Measurements from ENCODE around the gene TAMALIN.

The TAMALIN gene

GRCh38 chr12:52006726-52007157 is at the start of gene TAMALIN:
TSS of gene TAMALIN (plus strand) at chr12:52006946. CDS start at chr12:52007020, 74 bp downstream.
- in situ Hi-C loops (cut with HindIII; ENCODE audit: low sequenced_read_pairs): no loop called here

- in situ Hi-C loops (cut with HindIII; ENCODE audit: low sequenced_read_pairs): no loop called here
Observed at GRCh38 chr12:51958542-51958941, 48.2 kb upstream of the TAMALIN start.

- in situ Hi-C loops (cut with HindIII; ENCODE audit: low sequenced_read_pairs): no loop called here
Observed at GRCh38 chr12:51959211-51959610, 47.5 kb upstream of the TAMALIN start.

- in situ Hi-C loops (cut with HindIII; ENCODE audit: low sequenced_read_pairs): no loop called here
Observed at GRCh38 chr12:51959921-51960320, 46.8 kb upstream of the TAMALIN start.

GRCh38 chr12:51960488-51960887 is 46.3 kb upstream of the TAMALIN start:
- in situ Hi-C loops (cut with HindIII; ENCODE audit: low sequenced_read_pairs): no loop called here

- in situ Hi-C loops (cut with HindIII; ENCODE audit: low sequenced_read_pairs): no loop called here
Observed at GRCh38 chr12:51960890-51961289, 45.9 kb upstream of the TAMALIN start.

- in situ Hi-C loops (cut with HindIII; ENCODE audit: low sequenced_read_pairs): no loop called here
Observed at GRCh38 chr12:51961834-51962233, 44.9 kb upstream of the TAMALIN start.

GRCh38 chr12:51962737-51963136 is 44.0 kb upstream of the TAMALIN start:
- in situ Hi-C loops (cut with HindIII; ENCODE audit: low sequenced_read_pairs): no loop called here

GRCh38 chr12:51963477-51963876 is 43.3 kb upstream of the TAMALIN start:
- in situ Hi-C loops (cut with HindIII; ENCODE audit: low sequenced_read_pairs): no loop called here

GRCh38 chr12:51969643-51970042 is 37.1 kb upstream of the TAMALIN start:
- in situ Hi-C loops (cut with HindIII; ENCODE audit: low sequenced_read_pairs): loop anchor here (5.0 kb wide), 2 partner anchors 82 to 123 kb away; partner anchors contain the start of gene ANKRD33

GRCh38 chr12:51970904-51971646 is 35.7 kb upstream of the TAMALIN start:
- in situ Hi-C loops (cut with HindIII; ENCODE audit: low sequenced_read_pairs): no loop called here

- in situ Hi-C loops (cut with HindIII; ENCODE audit: low sequenced_read_pairs): no loop called here
Observed at GRCh38 chr12:51971679-51972421, 34.9 kb upstream of the TAMALIN start.

GRCh38 chr12:51972422-51972812 is 34.3 kb upstream of the TAMALIN start:
- in situ Hi-C loops (cut with HindIII; ENCODE audit: low sequenced_read_pairs): no loop called here

- in situ Hi-C loops (cut with HindIII; ENCODE audit: low sequenced_read_pairs): no loop called here
Observed at GRCh38 chr12:51972849-51973273, 33.9 kb upstream of the TAMALIN start.

GRCh38 chr12:51973560-51973959 is 33.2 kb upstream of the TAMALIN start:
- in situ Hi-C loops (cut with HindIII; ENCODE audit: low sequenced_read_pairs): no loop called here

- in situ Hi-C loops (cut with HindIII; ENCODE audit: low sequenced_read_pairs): loop anchor here (5.0 kb wide), 1 partner anchor 48 kb away; no protein-coding TSS in a partner anchor
Observed at GRCh38 chr12:51974646-51975045, 32.1 kb upstream of the TAMALIN start.

- in situ Hi-C loops (cut with HindIII; ENCODE audit: low sequenced_read_pairs): loop anchor here (5.0 kb wide), 1 partner anchor 47 kb away; no protein-coding TSS in a partner anchor
Observed at GRCh38 chr12:51975196-51975595, 31.6 kb upstream of the TAMALIN start.

- in situ Hi-C loops (cut with HindIII; ENCODE audit: low sequenced_read_pairs): loop anchor here (5.0 kb wide), 1 partner anchor 46 kb away; no protein-coding TSS in a partner anchor
Observed at GRCh38 chr12:51976376-51977160, 30.2 kb upstream of the TAMALIN start.

- in situ Hi-C loops (cut with HindIII; ENCODE audit: low sequenced_read_pairs): loop anchor here (5.0 kb wide), 1 partner anchor 45 kb away; no protein-coding TSS in a partner anchor
Observed at GRCh38 chr12:51977320-51977753, 29.4 kb upstream of the TAMALIN start.

- in situ Hi-C loops (cut with HindIII; ENCODE audit: low sequenced_read_pairs): loop anchor here (5.0 kb wide), 1 partner anchor 43 kb away; no protein-coding TSS in a partner anchor
Observed at GRCh38 chr12:51979306-51979705, 27.4 kb upstream of the TAMALIN start.

Measured in endothelial cell of hepatic sinusoid (primary cell).